HepG2 (cell line): ENCODE results near the gene SLFN13.

ENCODE experiments used
- DR1 ChIP-seq: sonication (generic); formaldehyde crosslinking; IDR thresholded peaks from 2 replicates; pipeline ENCODE4 v1.8.0; 2021; ENCODE audit warnings: mild to moderate bottlenecking, missing genetic modification reagents, inconsistent platforms
- MEF2D ChIP-seq: sonication (generic); formaldehyde crosslinking; IDR thresholded peaks from 2 replicates; pipeline ENCODE4 v1.5.1; 2020; ENCODE audit warnings: mild to moderate bottlenecking, missing genetic modification reagents
- STAT5B ChIP-seq: sonication (generic); formaldehyde crosslinking; IDR thresholded peaks from 2 replicates; pipeline ENCODE4 v1.4.0; 2020; ENCODE audit warnings: missing genetic modification reagents
- ZFX ChIP-seq: sonication (generic); formaldehyde crosslinking; IDR thresholded peaks from 2 replicates; pipeline ENCODE4 v1.4.0; 2020; ENCODE audit warnings: mild to moderate bottlenecking, low read depth, missing genetic modification reagents, moderate library complexity
- ZNF558 ChIP-seq: sonication (generic); formaldehyde crosslinking; IDR thresholded peaks from 2 replicates; pipeline ENCODE4 v1.9.0; 2022; ENCODE audit warnings: mild to moderate bottlenecking, missing genetic modification reagents, borderline replicate concordance
- TF ChIP-seq, protein P1 (sequence below): sonication (generic); formaldehyde crosslinking; IDR thresholded peaks from 2 replicates; pipeline ENCODE4 v1.9.0; 2021; ENCODE audit warnings: missing genetic modification reagents, borderline replicate concordance
- TF ChIP-seq, protein P2 (sequence below): sonication (generic); formaldehyde crosslinking; IDR thresholded peaks from 2 replicates; pipeline ENCODE4 v1.4.0; 2020; ENCODE audit warnings: missing genetic modification reagents, mild to moderate bottlenecking, borderline replicate concordance
- TF ChIP-seq, protein P3 (sequence below): sonication (generic); formaldehyde crosslinking; IDR thresholded peaks from 2 replicates; pipeline ENCODE4 v1.5.0; 2020; ENCODE audit warnings: mild to moderate bottlenecking, missing genetic modification reagents, moderate library complexity
- TF ChIP-seq, protein P4 (sequence below): sonication (generic); formaldehyde crosslinking; IDR thresholded peaks from 2 replicates; pipeline ENCODE4 v1.4.0; 2020; ENCODE audit warnings: missing genetic modification reagents, mild to moderate bottlenecking, borderline replicate concordance

DNA sequence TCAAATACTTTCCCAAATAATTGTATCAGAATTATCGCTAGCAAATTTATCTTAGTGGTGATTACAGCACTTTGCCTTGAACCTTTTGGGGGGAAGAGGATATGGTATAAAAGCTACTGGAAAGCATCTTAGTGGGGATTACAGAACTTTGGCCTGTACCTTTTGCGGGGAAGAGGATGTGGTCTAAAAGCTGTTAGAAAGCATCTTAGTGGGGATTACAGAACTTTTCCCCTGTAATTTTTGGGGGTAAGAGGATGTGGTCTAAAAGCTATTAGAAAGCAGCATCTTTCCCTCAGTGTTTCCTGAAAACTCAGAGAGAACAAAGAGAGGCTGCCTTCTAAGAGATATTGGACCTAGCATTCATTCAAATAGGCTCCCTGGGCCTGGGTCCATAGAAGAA, 20.3 kb downstream of the SLFN13 start:
- no peak for TF ChIP-seq ZNF558
- TF ChIP-seq, protein P1, sequence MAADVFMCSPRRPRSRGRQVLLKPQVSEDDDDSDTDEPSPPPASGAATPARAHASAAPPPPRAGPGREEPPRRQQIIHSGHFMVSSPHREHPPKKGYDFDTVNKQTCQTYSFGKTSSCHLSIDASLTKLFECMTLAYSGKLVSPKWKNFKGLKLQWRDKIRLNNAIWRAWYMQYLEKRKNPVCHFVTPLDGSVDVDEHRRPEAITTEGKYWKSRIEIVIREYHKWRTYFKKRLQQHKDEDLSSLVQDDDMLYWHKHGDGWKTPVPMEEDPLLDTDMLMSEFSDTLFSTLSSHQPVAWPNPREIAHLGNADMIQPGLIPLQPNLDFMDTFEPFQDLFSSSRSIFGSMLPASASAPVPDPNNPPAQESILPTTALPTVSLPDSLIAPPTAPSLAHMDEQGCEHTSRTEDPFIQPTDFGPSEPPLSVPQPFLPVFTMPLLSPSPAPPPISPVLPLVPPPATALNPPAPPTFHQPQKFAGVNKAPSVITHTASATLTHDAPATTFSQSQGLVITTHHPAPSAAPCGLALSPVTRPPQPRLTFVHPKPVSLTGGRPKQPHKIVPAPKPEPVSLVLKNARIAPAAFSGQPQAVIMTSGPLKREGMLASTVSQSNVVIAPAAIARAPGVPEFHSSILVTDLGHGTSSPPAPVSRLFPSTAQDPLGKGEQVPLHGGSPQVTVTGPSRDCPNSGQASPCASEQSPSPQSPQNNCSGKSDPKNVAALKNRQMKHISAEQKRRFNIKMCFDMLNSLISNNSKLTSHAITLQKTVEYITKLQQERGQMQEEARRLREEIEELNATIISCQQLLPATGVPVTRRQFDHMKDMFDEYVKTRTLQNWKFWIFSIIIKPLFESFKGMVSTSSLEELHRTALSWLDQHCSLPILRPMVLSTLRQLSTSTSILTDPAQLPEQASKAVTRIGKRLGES (CRISPR knock-in tag) = no peak
- no peak for TF ChIP-seq ZFX
- TF ChIP-seq, protein P2, sequence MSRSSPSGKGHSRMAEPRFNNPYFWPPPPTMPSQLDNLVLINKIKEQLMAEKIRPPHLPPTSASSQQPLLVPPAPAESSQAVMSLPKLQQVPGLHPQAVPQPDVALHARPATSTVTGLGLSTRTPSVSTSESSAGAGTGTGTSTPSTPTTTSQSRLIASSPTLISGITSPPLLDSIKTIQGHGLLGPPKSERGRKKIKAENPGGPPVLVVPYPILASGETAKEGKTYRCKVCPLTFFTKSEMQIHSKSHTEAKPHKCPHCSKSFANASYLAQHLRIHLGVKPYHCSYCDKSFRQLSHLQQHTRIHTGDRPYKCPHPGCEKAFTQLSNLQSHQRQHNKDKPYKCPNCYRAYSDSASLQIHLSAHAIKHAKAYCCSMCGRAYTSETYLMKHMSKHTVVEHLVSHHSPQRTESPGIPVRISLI = no peak
- TF ChIP-seq, protein P3, sequence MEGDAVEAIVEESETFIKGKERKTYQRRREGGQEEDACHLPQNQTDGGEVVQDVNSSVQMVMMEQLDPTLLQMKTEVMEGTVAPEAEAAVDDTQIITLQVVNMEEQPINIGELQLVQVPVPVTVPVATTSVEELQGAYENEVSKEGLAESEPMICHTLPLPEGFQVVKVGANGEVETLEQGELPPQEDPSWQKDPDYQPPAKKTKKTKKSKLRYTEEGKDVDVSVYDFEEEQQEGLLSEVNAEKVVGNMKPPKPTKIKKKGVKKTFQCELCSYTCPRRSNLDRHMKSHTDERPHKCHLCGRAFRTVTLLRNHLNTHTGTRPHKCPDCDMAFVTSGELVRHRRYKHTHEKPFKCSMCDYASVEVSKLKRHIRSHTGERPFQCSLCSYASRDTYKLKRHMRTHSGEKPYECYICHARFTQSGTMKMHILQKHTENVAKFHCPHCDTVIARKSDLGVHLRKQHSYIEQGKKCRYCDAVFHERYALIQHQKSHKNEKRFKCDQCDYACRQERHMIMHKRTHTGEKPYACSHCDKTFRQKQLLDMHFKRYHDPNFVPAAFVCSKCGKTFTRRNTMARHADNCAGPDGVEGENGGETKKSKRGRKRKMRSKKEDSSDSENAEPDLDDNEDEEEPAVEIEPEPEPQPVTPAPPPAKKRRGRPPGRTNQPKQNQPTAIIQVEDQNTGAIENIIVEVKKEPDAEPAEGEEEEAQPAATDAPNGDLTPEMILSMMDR = no peak
- TF ChIP-seq, protein P4, sequence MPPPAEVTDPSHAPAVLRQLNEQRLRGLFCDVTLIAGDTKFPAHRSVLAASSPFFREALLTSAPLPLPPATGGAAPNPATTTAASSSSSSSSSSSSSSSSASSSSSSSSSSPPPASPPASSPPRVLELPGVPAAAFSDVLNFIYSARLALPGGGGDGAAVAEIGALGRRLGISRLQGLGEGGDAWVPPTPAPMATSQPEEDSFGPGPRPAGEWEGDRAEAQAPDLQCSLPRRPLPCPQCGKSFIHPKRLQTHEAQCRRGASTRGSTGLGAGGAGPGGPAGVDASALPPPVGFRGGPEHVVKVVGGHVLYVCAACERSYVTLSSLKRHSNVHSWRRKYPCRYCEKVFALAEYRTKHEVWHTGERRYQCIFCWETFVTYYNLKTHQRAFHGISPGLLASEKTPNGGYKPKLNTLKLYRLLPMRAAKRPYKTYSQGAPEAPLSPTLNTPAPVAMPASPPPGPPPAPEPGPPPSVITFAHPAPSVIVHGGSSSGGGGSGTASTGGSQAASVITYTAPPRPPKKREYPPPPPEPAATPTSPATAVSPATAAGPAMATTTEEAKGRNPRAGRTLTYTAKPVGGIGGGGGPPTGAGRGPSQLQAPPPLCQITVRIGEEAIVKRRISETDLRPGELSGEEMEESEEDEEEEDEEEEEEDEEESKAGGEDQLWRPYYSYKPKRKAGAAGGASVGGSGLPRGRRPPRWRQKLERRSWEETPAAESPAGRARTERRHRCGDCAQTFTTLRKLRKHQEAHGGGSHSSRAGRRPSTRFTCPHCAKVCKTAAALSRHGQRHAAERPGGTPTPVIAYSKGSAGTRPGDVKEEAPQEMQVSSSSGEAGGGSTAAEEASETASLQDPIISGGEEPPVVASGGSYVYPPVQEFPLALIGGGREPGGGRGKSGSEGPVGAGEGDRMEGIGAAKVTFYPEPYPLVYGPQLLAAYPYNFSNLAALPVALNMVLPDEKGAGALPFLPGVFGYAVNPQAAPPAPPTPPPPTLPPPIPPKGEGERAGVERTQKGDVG (CRISPR knock-in tag) = no peak
- no peak for TF ChIP-seq DR1 (CRISPR knock-in tag)
- no peak for TF ChIP-seq MEF2D (CRISPR knock-in tag)
- TF ChIP-seq STAT5B (CRISPR knock-in tag) = no peak
